ENCODE results near the gene CASS4.
"Not testable (repeated sequence)": the region's sequence is repeated elsewhere in the genome, so short reads cannot be mapped to it uniquely, and the experiment has no call there.

CASS4 gene

DNA sequence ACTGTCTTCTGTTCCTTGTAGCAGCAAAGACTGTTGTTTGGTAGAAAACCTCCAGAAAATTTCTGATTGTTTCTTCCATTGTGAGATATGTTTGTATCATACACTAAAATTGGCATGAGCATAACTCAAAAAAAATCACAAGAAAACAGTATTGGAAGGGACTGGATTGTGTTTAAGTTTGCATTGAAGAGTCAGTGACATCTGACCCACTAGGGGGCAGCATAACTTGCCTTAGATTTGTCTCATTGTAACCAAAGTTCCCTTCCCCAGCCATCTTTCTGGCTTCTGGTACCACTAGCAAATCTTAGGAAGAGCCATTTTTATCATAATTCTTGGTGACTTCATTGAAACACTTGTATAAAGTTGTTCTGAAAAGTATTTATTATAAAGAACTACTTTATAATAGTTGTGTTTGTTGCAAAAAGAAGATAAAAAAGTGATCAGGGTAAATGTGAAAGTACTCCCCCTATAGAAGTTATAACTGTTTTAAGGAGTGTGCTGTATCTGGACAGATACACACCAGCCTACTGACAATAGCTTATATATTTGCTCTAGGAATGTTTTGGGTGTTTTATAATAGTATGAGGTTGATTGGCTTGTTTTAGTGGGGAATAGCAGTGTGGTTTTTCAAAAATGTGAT, 11.9 kb upstream of the CASS4 start:
- Mint-ChIP-seq H3K36me3 (ENCODE audit: insufficient read depth) (peaks cover 85% of the 10 kb centered on the region), H3K9me3 (no peaks in the 10 kb centered on the region), H3K27me3 (no peaks in the 10 kb centered on the region), H3K4me1 (ENCODE audit: low read depth in 2 of 2) (peaks cover 4% of the 10 kb centered on the region in 2 donors), H3K4me3 (no peak overlapping the region), H3K27ac (peak overlapping the region; percentile 35 to 53)
- DNase-seq = peak; percentile 65 to 71 (median 67)
- peak; percentile 85 for ATAC-seq (replicated peaks)

DNA sequence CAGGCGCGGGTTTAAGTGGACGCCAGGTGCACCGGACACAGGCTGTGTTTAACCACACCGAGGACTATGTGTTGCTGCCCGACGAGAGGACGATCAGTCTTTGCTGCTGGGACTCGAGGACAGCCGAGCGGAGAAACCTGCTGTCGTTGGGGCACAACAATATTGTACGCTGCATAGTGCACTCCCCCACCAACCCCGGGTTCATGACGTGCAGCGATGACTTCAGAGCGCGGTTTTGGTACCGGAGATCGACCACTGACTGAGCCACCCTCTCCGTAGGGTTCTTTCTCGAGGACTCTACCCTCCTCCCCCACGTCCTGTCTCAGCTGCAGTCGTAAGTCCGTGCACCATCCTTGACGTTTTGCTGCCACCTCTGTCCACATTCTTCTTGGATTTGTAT, 8.6 kb upstream of the CASS4 start:
- no peaks in the 10 kb centered on the region for H3K9me3 Mint-ChIP-seq
- H3K27ac Mint-ChIP-seq = peak overlapping the region in 1 of 2 donors; percentile 20
- no peak overlapping the region for H3K4me3 Mint-ChIP-seq
- H3K27me3 Mint-ChIP-seq = no peaks in the 10 kb centered on the region
- no peak for DNase-seq
- H3K4me1 Mint-ChIP-seq (ENCODE audit: low read depth in 2 of 2) = peaks cover 4% of the 10 kb centered on the region in 2 donors
- ATAC-seq (replicated peaks) = no peak
- H3K36me3 Mint-ChIP-seq (ENCODE audit: insufficient read depth) = peaks cover 85% of the 10 kb centered on the region

DNA sequence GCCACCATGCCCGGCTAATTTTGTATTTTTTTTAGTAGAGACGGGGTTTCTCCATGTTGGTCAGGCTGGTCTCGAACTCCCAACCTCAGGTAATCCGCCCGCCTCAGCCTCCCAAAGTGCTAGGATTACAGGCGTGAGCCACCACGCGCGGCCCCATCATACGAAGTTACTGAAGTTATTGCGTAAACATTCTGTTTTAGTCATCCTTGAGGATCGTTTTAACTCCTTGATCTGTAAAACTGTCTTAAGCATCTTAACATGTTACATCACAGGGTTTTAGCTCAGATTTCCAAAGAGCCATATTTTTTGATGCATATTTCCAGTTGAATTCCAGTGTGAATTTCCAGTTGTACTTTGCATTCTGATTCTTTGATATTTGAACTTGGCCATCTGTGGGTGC, 6.7 kb upstream of the CASS4 start:
- Mint-ChIP-seq H3K36me3 (ENCODE audit: insufficient read depth) (peaks cover 73% of the 10 kb centered on the region), H3K27ac (peak overlapping the region in 1 of 2 donors; percentile 15)
- ATAC-seq (replicated peaks); H3K4me1 Mint-ChIP-seq (ENCODE audit: low read depth in 2 of 2); H3K27me3 Mint-ChIP-seq; H3K4me3 Mint-ChIP-seq; H3K9me3 Mint-ChIP-seq; DNase-seq: not testable (repeated sequence)

DNA sequence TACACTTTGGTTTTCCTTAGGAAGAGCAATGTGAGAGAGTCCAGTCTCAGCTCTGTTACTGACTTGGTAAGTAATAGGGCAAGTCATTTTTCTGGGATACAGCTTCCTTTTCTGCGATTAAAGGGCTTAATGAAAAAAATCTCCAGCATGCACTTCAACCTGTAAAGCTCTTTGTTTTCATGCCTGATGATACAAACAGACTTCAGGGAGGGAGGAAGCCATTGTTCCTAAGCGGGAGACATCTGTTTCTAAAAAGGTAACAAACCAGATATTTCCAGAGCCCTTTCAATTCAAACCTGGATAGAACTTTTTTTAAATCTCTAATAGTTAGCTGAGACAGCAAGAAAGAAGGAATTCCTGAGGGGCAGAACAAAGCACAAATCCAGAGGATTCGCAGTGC, 5.2 kb upstream of the CASS4 start:
- no peak overlapping the region for H3K27ac Mint-ChIP-seq
- peaks cover 63% of the 10 kb centered on the region for H3K36me3 Mint-ChIP-seq (ENCODE audit: insufficient read depth)
- H3K4me3 Mint-ChIP-seq = no peak overlapping the region
- H3K27me3 Mint-ChIP-seq = no peaks in the 10 kb centered on the region
- DNase-seq (no peak), ATAC-seq (replicated peaks) (no peak)
- no peaks in the 10 kb centered on the region for H3K9me3 Mint-ChIP-seq
- H3K4me1 Mint-ChIP-seq (ENCODE audit: low read depth in 2 of 2) = peaks cover 6 to 10% of the 10 kb centered on the region in 2 donors

DNA sequence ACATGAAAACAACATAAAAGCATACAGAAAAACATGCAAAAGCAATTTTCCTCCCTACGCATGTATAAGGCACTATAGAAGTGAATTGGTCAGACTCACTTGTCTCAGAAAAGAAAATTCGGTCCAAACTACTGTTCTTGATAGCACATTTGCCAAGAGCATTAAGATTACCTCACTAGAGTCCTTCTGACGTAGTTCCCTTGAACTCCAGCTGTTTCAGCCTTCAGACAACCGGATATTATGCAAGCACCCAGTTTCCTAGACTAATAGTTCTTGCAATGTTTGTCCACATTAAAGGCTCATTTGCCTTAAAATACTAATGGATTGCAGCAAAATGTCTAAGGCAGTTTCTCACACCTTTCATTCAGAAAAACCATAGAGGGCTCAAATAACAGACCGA, 2.5 kb upstream of the CASS4 start:
- Mint-ChIP-seq H3K36me3 (ENCODE audit: insufficient read depth) (peaks cover 43% of the 10 kb centered on the region), H3K4me3 (no peak overlapping the region), H3K9me3 (no peaks in the 10 kb centered on the region), H3K4me1 (ENCODE audit: low read depth in 2 of 2) (peaks cover 22 to 23% of the 10 kb centered on the region in 2 donors), H3K27ac (peak overlapping the region in 1 of 2 donors; percentile 72), H3K27me3 (no peaks in the 10 kb centered on the region)
- no peak for ATAC-seq (replicated peaks)
- no peak for DNase-seq

DNA sequence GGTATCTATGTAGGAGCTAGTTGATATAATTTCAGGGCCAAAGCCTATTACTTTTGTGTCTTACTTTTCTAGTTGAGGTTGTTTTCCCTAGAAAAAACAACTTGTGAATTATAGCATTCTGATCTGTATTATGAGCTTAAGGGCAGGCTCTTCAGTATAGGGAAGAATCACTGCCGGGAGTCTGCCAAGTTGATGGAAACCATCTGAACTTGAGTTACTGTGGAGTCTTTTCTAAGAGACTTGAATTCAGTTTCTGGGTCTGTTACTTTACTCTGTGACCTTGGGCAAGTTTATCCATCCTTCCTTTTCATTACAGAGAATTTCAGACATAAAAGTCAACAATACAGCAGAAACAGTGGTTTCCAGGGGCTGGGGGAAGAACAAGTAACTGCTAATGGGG, 2.1 kb upstream of the CASS4 start:
- peaks cover 40% of the 10 kb centered on the region for H3K36me3 Mint-ChIP-seq (ENCODE audit: insufficient read depth)
- H3K4me3 Mint-ChIP-seq = no peak overlapping the region
- H3K27ac Mint-ChIP-seq = peak overlapping the region in 1 of 2 donors; percentile 72
- no peaks in the 10 kb centered on the region for H3K9me3 Mint-ChIP-seq
- no peaks in the 10 kb centered on the region for H3K27me3 Mint-ChIP-seq
- H3K4me1 Mint-ChIP-seq (ENCODE audit: low read depth in 2 of 2) = peaks cover 22 to 27% of the 10 kb centered on the region in 2 donors
- ATAC-seq (replicated peaks) = no peak
- no peak for DNase-seq

DNA sequence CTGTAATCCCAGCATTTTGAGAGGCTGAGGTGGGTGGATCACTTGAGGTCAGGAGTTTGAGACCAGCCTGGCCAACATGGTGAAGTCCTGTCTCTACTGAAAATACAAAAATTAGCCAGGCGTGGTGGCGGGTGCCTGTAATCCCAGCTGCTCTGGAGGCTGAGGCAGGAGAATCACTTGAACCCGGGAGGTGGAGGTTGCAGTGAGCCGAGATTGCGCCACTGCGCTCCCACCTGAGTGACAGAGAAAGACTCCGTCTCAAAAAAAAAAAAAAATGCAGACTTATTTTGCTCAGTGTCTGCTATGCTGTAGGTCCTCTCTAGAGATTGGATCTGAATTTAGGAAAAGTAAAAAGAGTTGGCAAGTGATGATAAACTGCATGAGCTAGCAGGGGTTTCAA, 773 bp upstream of the CASS4 start:
- Mint-ChIP-seq H3K4me3 (peak overlapping the region; percentile 80 to 85), H3K27ac (peak overlapping the region; percentile 82 to 88), H3K36me3 (ENCODE audit: insufficient read depth) (peaks cover 32% of the 10 kb centered on the region), H3K4me1 (ENCODE audit: low read depth in 2 of 2) (peaks cover 22 to 30% of the 10 kb centered on the region in 2 donors)
- DNase-seq; H3K9me3 Mint-ChIP-seq; ATAC-seq (replicated peaks); H3K27me3 Mint-ChIP-seq: not testable (repeated sequence)

DNA sequence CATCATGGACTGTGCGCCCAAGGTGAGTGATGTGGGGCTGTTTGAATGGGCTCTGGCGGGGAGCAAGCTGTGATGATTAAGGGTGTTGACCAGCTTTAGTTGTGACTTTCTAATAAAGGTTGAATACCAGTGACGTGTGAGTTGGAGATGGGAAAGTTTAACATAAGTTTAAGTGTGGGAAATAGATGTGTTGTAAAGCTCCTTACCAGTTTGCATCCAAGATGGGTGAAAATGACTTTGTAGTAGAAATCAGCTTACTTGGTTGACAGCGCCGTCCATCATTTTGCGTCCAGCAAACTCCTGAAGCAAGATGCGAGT, 372 bp downstream of the CASS4 start:
- DNase-seq = no peak
- ATAC-seq (replicated peaks) = no peak
- Mint-ChIP-seq H3K4me1 (ENCODE audit: low read depth in 2 of 2) (peaks cover 27 to 38% of the 10 kb centered on the region in 2 donors), H3K9me3 (no peaks in the 10 kb centered on the region), H3K36me3 (ENCODE audit: insufficient read depth) (peaks cover 23% of the 10 kb centered on the region), H3K4me3 (peak overlapping the region; percentile 80 to 85), H3K27me3 (no peaks in the 10 kb centered on the region), H3K27ac (peak overlapping the region; percentile 82 to 88)

DNA sequence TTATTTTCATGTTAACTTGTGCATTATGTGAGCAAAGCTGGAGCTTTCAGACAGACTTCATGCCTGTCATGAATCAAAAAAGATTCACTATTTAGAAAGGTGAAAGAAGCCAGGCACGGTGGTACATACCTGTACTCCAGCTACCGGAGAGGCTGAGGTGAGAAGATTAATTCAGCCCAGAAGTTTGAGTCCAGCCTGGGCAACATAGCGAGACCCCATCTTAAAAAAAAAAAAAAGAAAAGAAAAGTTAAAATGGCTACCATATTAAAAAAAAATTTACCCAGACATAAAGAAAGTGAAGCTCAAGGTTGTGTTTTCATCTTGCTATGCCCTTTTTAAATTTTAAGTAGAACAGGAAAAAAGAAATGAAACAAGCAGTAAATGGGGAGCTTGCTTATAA, 889 bp downstream of the CASS4 start:
- ATAC-seq (replicated peaks) (no peak), DNase-seq (no peak)
- peak overlapping the region; percentile 80 to 85 for H3K4me3 Mint-ChIP-seq
- peaks cover 32 to 43% of the 10 kb centered on the region in 2 donors for H3K4me1 Mint-ChIP-seq (ENCODE audit: low read depth in 2 of 2)
- peak overlapping the region; percentile 82 to 88 for H3K27ac Mint-ChIP-seq
- no peaks in the 10 kb centered on the region for H3K9me3 Mint-ChIP-seq
- H3K27me3 Mint-ChIP-seq = no peaks in the 10 kb centered on the region
- peaks cover 20% of the 10 kb centered on the region for H3K36me3 Mint-ChIP-seq (ENCODE audit: insufficient read depth)

DNA sequence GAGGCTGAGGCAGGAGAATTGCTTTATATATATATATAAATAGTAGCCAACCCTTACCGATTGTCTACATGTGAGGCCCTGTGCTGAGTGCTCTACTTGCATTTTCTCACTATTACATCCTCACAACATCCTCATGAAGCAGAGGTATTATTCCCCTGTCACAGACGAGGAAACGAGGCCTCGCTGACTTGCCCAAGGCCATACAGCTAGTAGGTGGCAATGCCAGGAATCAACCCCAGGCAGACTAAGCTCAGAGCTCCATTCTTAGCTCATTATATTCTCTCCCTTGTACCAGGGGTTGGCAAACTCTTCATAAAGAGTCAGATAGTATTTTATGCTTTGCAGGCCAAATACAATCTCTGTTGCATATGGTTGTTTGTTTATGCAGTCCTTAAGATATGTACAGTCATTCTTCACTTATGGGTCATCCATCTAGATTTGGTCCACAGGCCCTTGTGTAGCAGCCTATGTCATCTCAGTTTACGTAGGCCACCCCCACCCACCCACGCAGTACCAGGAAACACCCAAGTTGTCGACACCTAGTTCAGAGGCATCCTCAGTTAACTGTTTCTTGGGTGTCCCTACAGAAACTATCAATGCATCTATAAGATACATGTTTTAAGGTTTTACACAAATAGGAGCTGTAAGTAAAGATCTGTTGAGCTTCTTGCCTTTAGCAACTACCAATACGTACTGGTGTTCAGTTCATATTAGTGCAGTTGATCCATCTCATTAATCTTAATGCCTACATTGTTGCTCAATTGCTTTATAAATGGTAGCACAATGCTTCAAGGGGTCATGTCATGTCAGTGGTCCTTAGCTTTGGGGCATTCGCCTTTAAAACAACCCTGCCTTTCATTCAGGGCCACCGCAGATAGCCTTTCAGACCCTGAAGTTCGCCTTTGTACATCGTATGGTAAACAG, 3.0 kb downstream of the CASS4 start:
- no peak for DNase-seq
- ATAC-seq (replicated peaks) = peak; percentile 52
- H3K36me3 Mint-ChIP-seq (ENCODE audit: insufficient read depth) = peaks cover 11% of the 10 kb centered on the region

DNA sequence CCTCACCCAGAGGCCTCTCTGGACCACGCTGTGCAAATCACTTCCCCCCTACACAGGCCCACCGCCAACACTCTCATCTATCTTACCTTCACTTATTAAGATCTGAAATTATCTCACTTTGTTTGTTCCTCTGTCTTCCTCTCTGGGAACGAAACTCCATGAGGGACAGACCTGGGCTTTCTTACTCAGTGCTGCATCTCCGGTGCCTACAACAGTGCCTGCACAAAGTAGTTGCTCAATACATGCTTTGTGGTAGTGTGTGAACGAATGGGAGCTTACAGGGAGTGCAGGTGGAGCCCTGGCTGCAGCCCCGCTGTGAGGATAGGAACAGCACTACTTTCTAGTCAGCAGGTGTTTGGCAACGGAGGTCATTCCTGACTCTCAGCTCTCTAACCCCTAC, 5.3 kb downstream of the CASS4 start:
- peaks cover 41 to 56% of the 10 kb centered on the region in 2 donors for H3K4me1 Mint-ChIP-seq (ENCODE audit: low read depth in 2 of 2)

More for the DNA sequence above, 3.0 kb downstream of the CASS4 start:
- Mint-ChIP-seq H3K4me3 (peak overlapping the region; percentile 80 to 85), H3K4me1 (ENCODE audit: low read depth in 2 of 2) (peaks cover 42 to 54% of the 10 kb centered on the region in 2 donors), H3K27me3 (no peaks in the 10 kb centered on the region), H3K27ac (peak overlapping the region; percentile 29 to 88), H3K9me3 (no peaks in the 10 kb centered on the region)

DNA sequence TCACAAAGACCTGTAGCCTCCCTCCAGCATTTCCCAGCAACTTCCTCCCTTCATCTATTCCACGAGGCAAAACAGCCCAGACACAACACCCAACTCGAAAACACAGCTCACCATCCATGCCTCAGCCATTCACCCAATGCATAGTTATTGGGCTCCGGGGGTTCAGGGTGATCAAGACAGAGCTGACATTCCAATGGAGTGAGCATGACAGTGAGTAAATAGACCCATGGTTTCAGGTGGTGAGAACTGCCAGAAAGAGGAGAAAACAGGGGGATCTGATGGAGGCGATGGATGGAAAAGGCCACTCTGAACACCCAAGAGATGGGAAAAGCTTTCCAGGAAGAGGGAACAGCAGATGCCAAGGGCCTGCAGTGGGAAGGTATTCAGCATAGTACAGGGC, 5.9 kb downstream of the CASS4 start:
- H3K4me3 Mint-ChIP-seq = peak overlapping the region; percentile 43 to 71

More for the DNA sequence above, 5.3 kb downstream of the CASS4 start:
- H3K36me3 Mint-ChIP-seq (ENCODE audit: insufficient read depth) = peaks cover 11% of the 10 kb centered on the region
- H3K9me3 Mint-ChIP-seq = no peaks in the 10 kb centered on the region
- peak overlapping the region; percentile 73 to 82 for H3K27ac Mint-ChIP-seq
- ATAC-seq (replicated peaks) (no peak), DNase-seq (no peak)
- peak overlapping the region in 1 of 2 donors; percentile 71 for H3K4me3 Mint-ChIP-seq
- H3K27me3 Mint-ChIP-seq = no peaks in the 10 kb centered on the region

DNA sequence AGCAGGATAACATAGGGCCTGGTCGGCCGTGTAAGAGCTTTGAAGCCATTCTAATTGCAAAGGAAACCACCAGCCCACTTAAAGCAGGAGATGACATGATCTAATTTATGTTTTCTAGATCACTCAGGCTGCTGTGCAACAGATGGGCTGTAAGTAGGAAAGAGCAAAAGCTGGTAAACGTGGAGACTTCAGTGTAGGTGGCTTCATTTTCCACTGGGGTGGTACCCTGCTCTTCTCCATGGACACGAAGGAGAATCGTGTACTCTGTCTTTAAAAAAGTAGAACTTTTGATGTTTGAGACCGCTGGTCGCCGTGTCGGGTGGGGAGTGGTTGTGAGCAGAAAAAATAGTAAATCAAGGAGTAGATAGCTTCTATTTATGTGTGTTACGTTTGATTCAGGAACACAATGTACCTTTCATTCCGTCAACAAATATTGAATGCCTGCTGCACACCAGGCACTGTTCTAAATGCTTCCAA, 6.4 kb downstream of the CASS4 start:
- Mint-ChIP-seq H3K4me3 (peak overlapping the region; percentile 43 to 71), H3K27ac (peak overlapping the region; percentile 73 to 82), H3K27me3 (no peaks in the 10 kb centered on the region), H3K36me3 (ENCODE audit: insufficient read depth) (peaks cover 7% of the 10 kb centered on the region), H3K4me1 (ENCODE audit: low read depth in 2 of 2) (peaks cover 35 to 54% of the 10 kb centered on the region in 2 donors), H3K9me3 (no peaks in the 10 kb centered on the region)
- ATAC-seq (replicated peaks) (peak; percentile 63), DNase-seq (no peak)

More for the DNA sequence above, 5.9 kb downstream of the CASS4 start:
- no peaks in the 10 kb centered on the region for H3K9me3 Mint-ChIP-seq
- ATAC-seq (replicated peaks) = no peak
- peaks cover 36 to 54% of the 10 kb centered on the region in 2 donors for H3K4me1 Mint-ChIP-seq (ENCODE audit: low read depth in 2 of 2)
- no peak for DNase-seq
- peak overlapping the region; percentile 73 to 82 for H3K27ac Mint-ChIP-seq
- H3K36me3 Mint-ChIP-seq (ENCODE audit: insufficient read depth) = peaks cover 9% of the 10 kb centered on the region
- H3K27me3 Mint-ChIP-seq = no peaks in the 10 kb centered on the region

All from effector memory CD8-positive, alpha-beta T cell (primary cell).